HG02610 (cell line): ENCODE data around the gene CPEB4.

ENCODE experiments used
- ATAC-seq: cut with Tn5 transposase; IDR thresholded peaks from one replicate; pipeline ENCODE4 v1.9.1; 2021; ENCODE audit warnings: mild to moderate bottlenecking, moderate library complexity; ENCODE audit not compliant: unreplicated experiment

Gene CPEB4

DNA sequence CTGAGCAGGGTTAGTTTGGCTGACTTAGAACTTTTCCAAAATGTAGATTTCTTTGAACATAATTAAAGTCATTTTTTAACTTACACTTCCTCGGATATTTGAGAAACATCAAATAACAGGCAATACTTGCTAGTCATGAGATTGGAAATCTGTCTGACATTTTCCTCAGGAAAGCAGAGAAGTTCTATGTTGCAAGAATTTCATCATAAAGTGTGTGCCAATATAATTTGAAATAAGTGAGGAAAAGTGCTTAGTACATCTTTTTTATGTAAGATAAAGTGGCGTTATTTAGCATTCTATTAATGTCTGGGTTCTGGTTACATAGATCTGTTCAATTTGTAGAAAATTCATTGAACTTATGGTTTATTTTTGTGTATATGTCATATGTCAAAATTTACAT, 52.1 kb downstream of the CPEB4 start:
- ATAC-seq, result no peak

DNA sequence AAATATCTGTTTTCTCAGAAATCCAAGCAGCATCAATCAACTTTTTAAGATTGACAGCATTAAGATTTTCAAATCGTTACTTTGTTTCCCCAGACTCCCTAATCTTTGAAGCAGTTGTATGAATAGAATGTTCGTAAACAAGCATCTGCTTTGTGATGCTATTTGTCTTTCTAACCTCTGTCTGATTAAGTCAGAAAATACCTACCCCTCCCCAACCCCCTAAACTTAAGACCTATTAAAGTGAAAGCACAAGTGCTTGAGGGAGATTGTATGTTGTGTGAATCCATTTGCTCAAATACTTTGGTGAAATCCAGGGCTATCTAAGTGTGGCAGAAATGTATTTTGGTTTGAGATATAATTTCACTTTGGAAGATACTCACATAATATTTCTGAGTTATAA, 53.0 kb downstream of the CPEB4 start:
- ATAC-seq, result no peak

DNA sequence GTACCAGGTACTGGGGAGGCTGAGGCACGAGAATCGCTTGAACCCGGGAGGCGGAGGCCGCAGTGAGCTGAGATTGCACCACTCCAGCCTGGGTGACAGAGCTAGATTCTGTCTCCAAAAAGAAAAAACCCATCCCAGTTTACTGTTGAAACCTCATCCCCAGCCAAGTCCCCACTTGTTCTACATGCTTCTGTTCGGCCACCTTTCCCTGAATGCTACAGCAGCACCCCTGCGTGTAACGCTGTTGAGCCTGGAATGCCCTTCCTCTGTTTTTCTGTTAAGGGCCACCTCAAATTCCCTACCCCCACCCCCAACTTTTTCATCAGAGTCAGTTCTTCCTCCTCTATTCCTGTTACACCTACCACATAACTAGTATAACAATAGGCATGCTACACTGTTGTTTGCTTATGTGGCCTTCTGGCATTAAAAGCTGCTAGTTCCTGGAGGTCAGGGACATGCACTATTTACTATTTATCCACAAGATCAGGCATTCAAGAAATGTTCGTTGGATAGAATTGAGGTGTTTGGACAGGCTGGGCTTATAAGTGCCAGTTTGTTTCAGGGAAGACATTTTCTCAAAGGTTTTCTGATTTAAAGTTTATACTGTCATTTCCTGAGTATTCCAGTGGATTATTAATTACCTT, 53.7 kb downstream of the CPEB4 start:
- no peak for ATAC-seq

DNA sequence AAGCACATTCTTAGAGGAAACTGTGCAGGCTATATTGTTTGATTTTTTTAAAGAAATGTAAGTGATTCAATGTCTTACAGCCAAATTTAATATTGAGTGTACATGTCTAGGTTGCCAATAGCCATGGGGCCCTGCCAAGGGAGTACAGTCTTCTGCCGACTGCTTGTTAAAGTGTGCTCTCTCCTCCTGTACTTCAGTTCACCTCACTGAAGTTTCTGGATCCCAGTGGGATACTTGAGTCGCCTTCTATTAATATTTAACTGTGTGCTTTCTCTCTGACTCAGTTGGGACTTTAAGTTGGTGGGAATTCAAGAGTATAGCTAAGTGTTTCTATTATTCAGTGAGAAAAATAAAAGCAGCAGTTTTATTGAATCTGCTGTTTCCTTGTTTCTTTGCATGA, 56.4 kb downstream of the CPEB4 start:
- ATAC-seq, result no peak

DNA sequence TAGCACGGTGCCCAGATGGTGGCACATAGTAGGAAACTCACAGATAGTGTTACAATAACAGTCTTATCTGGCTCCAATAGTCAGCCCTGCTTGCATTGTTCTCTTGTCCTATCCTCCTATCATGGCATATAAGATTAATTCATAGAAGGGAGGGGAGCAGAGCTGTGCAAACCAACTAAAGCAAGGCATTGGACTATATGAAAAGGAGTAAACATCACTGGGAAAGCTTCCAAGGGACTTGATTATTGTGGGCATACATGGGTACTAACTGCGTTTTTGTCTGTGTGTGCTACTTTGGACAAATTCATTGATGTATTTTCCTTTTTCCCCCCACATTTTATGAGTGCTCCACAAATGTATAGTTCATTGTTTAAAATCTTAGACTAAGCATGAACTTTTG, 57.0 kb downstream of the CPEB4 start:
- no peak for ATAC-seq

DNA sequence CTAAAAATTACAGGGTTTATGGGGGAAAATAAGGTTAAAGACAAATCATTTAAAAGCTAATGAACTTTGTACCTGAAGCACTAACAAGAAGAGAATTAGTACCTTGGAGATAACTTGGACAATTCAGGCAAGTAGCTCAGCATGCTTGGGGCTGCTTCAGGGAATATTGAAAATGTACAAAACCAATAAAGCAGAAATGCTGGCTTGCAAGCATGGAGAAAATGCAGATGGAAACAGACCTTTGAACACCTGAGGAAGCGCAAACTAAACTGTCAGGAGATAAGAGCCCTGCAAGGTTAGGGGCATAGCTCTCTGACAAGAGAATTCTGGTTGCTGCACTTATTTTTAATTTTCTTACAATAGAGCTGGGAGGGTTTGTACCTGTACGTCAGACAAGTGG, 58.2 kb downstream of the CPEB4 start:
- ATAC-seq, result no peak

- ATAC-seq, result no peak
Measured at GRCh38 chr5:173950829-173951228, 62.7 kb downstream of the CPEB4 start.

DNA sequence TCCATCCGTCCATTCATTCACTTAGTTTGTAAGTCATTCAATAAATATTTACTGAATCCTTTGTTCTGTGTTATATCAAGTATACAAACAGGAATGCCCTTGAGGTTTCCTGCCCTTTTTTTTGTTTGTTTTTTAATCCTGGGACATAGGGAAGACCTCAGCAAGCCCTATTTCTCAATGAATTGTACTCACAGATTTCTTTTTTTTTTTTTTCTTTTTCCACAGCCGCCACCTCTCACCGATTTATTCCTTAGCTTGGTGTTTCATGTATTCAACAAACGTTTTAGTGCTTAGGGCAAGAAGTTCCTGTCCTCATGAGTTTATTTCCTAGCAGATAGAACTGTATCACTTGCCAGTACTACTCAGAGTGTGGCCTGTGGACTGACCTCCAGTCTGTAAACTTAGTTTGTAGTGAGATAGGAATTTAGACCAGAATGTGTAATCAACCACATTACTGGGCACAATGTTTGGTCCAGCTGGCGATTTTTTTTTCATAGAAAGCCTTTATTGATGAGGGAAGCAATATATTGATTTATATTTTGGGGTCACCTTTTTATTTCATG, 65.5 kb downstream of the CPEB4 start:
- no peak for ATAC-seq

- ATAC-seq, result no peak
Measured at GRCh38 chr5:173954671-173955521, 66.7 kb downstream of the CPEB4 start.

DNA sequence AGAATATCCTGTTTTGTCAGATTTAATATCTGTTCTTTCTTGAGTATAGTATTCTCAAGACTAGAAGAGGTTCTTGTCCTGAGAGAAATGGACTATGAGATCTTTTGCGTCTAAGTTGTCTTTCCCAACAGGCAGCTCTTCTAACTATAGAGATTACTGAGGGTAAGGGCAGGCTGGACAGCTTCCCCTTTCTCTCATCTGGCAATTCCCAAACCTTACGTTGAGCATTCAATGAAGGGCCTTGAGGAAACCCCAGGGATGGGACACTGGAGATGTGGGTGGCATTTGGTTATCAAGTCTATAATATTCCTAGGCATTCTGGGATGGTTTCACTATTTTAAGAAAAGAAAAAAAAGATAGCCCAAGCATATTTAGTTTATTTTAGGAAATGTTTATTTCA, 72.8 kb downstream of the CPEB4 start:
- ATAC-seq, result no peak

DNA sequence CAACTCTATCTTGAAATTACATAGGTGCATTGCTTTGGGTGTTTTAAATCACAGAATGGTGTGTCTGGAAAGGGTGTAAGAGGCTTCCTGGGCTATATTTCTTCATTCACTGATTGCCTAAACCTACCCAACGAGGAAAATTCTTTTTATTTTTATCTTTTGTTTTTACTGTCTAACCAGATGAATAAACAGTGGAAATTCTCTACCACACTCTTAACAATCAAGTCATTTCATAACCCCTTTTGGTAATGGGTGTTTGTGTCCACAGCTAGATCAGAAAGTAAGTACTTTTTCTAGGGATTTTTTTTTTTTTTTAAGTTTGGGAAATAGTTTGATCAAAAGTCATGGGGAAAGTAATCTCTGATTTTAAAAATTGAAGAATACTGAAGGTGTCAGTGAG, 73.3 kb downstream of the CPEB4 start:
- ATAC-seq, result peak; percentile 56

- ATAC-seq, result no peak
Measured at GRCh38 chr5:173962436-173962972, 74.4 kb downstream of the CPEB4 start.

DNA sequence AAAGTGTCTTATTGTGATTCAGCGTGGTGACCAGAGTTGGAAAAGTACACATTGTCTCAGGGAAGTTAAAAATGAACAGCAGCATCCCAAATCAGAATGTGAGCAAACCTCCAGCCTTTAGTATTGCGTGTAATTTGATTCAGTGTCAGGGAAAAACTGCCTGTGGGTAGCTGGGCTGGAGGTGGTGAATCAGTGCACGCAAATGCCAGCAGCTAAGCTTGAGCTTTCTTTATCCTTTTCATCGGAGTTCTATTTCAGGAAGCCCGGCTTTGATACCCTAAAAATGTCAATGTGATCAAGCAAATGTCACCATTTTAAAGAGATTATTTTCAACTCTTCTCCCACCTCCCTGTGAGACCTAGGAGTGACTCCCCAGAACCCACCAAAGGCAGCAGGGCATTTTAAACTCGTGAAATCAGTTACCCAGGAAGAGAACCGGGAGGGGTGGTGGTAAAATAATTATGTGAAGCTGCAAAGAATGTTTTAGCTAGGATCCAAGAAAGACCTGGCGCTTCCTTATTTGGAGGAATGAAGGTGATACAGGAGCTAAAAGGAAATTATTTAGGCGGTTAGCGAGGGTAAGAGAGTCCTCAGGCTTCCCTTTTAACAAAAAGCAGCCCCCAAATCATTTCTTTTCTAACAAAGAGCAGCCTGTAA, 75.2 kb downstream of the CPEB4 start:
- ATAC-seq, result no peak

GRCh38 chr5:173963867-173964441, 75.8 kb downstream of the CPEB4 start:
- no peak for ATAC-seq

DNA sequence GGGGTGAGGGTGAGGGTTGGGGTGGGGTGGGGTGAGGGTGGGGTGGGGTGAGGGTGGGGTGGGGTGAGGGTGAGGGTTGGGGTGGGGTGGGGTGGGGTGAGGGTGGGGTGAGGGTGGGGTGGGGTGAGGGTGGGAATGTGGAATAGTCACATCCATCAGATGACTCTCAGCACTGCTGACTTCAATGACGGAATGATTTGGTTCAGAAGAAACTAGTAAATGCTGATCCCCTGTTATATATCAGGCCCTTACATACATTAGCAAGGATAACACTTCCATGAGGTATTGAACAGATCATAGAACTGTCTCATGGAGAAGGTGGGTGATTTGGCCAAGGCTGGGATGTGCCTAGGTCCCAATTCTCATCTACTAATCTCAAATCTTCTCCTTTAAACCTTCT, 76.4 kb downstream of the CPEB4 start:
- no peak for ATAC-seq

GRCh38 chr5:173967241-173967640, 79.1 kb downstream of the CPEB4 start:
- ATAC-seq, result no peak

- ATAC-seq, result no peak
Measured at GRCh38 chr5:173968154-173968797, 80.1 kb downstream of the CPEB4 start.

- ATAC-seq, result no peak
Measured at GRCh38 chr5:173969167-173970049, 81.3 kb downstream of the CPEB4 start.

DNA sequence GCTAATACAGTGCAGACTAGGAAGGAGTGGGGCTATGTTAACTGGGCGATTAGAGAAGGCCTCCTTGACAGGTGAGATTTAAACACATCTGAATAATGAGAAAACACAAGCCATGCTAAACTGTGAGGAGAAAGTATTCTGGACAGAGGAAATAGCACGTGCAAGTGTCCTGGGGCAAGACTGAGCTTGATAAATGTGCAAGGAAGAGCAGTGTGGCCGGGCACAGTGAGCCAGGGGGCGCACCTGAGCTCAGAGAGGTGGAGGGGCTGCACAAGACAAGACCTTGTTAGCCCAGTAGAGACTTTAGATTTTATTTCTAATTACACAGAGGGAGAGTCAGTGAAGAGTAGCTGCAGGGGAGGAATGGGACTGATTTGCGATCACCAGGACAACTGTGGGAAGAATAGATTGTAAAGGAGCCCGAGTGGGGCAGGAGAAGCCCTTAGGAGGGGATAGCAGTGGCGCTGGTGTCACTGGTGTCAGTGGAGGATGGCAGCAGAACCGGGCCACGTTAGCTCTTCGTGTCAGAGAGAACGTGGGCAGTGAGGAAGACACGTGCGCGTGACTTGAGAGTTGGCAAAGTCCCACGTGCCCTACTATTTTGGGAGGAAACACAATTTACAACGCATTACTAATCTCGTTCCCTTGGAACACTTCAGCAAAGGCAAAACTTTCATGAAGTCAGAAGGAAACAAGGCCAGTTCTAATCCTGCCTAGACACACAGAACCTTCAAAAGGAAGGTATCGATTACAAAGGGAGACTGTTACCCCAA, 82.9 kb downstream of the CPEB4 start:
- no peak for ATAC-seq
